GM20000 (cell line): Measurements from ENCODE around the gene URAD.
A peak's percentile ranks its signal among the peaks of the same experiment; 100 is the strongest.

Source experiments
- DNase-seq: peaks from one replicate; pipeline ENCODE4 v3.0.0; 2012; ENCODE audit warnings: low spot score
- CTCF ChIP-seq: IDR thresholded peaks from 2 replicates; pipeline ENCODE4 v1.5.1; 2012; ENCODE audit warnings: mild to moderate bottlenecking, control low read depth; ENCODE audit errors: extremely low read depth, missing control alignments

URAD gene

GRCh38 chr13:27960362-27961226, 27.9 kb downstream of the URAD start:
- TF ChIP-seq CTCF = peak; percentile 61
- peak; percentile 83 for DNase-seq

- DNase-seq = no peak
- no peak for TF ChIP-seq CTCF
These were observed 28.5 kb downstream of the URAD start for GRCh38 chr13:27959976-27960361.

GRCh38 chr13:27956576-27957300, 31.8 kb downstream of the URAD start:
- DNase-seq = no peak
- TF ChIP-seq CTCF = no peak

- peak; percentile 28 for DNase-seq
- no peak for TF ChIP-seq CTCF
These were observed 33.4 kb downstream of the URAD start for GRCh38 chr13:27955014-27955591.

GRCh38 chr13:27954406-27954851, 34.1 kb downstream of the URAD start:
- peak; percentile 55 for DNase-seq
- no peak for TF ChIP-seq CTCF

- peak; percentile 94 for DNase-seq
- peak; percentile 99 for TF ChIP-seq CTCF
These were observed 34.7 kb downstream of the URAD start for GRCh38 chr13:27953676-27954405.
